NCI-H1105 treated with DMSO at 0.1 percent for 48 hours (cell line): ENCODE data around the gene TPM1.

ENCODE experiments used
- DNase-seq: peaks from one replicate; lab custom pipeline; 2025; lab: John Stamatoyannopoulos, UW

Gene TPM1

GRCh38 chr15:63042877-63043334 lies 359 bp downstream of the TPM1 start:
- DNase-seq, result peak; percentile 41

GRCh38 chr15:63043335-63044076 lies 959 bp downstream of the TPM1 start:
- DNase-seq, result peak; percentile 49

GRCh38 chr15:63044077-63044644 lies 1.6 kb downstream of the TPM1 start:
- no peak for DNase-seq

- DNase-seq, result no peak
Measured at GRCh38 chr15:63044645-63045464, 2.3 kb downstream of the TPM1 start.

- DNase-seq, result no peak
Measured at GRCh38 chr15:63045465-63045840, 2.9 kb downstream of the TPM1 start.

- DNase-seq, result no peak
Measured at GRCh38 chr15:63045879-63046278, 3.3 kb downstream of the TPM1 start.

- DNase-seq, result no peak
Measured at GRCh38 chr15:63046917-63047760, 4.6 kb downstream of the TPM1 start.

- DNase-seq, result no peak
Measured at GRCh38 chr15:63047792-63048114, 5.2 kb downstream of the TPM1 start.

GRCh38 chr15:63048115-63048775 lies 5.7 kb downstream of the TPM1 start:
- DNase-seq, result peak; percentile 94

GRCh38 chr15:63048776-63049665 lies 6.5 kb downstream of the TPM1 start:
- DNase-seq, result peak; percentile 80

GRCh38 chr15:63049783-63050371 lies 7.3 kb downstream of the TPM1 start:
- DNase-seq, result no peak

GRCh38 chr15:63050731-63051155 lies 8.2 kb downstream of the TPM1 start:
- DNase-seq, result peak; percentile 8

- DNase-seq, result peak; percentile 57
Measured at GRCh38 chr15:63051156-63052066, 8.9 kb downstream of the TPM1 start.

GRCh38 chr15:63052077-63052841 lies 9.7 kb downstream of the TPM1 start:
- no peak for DNase-seq

- no peak for DNase-seq
Measured at GRCh38 chr15:63052961-63053698, 10.6 kb downstream of the TPM1 start.

- DNase-seq, result no peak
Measured at GRCh38 chr15:63054281-63054683, 11.7 kb downstream of the TPM1 start.

- DNase-seq, result no peak
Measured at GRCh38 chr15:63054985-63055384, 12.4 kb downstream of the TPM1 start.

GRCh38 chr15:63056829-63057228 lies 14.3 kb downstream of the TPM1 start:
- no peak for DNase-seq
